Measurements from ENCODE around the gene ABCC1.

DNA sequence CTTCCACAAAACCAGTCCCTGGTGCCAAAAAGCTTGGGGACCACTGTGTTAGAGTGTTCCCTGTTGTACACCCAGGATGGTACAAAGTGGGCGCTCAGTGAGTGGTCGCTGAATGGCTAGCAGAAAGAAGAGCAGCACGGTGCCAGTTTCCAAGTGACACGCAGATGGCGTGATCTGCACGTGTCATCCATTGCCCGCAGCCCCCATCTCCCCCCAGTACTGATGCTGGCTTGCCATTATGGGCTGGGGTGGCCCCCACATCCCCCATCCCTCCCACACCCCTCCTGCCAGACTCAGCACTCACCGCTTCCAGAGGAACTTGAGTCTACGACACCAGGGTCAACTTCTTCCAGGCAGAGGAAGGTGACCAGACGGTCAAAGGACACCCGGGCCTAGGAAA, 237.4 kb downstream of the ABCC1 start:
- TF ChIP-seq, protein P1, sequence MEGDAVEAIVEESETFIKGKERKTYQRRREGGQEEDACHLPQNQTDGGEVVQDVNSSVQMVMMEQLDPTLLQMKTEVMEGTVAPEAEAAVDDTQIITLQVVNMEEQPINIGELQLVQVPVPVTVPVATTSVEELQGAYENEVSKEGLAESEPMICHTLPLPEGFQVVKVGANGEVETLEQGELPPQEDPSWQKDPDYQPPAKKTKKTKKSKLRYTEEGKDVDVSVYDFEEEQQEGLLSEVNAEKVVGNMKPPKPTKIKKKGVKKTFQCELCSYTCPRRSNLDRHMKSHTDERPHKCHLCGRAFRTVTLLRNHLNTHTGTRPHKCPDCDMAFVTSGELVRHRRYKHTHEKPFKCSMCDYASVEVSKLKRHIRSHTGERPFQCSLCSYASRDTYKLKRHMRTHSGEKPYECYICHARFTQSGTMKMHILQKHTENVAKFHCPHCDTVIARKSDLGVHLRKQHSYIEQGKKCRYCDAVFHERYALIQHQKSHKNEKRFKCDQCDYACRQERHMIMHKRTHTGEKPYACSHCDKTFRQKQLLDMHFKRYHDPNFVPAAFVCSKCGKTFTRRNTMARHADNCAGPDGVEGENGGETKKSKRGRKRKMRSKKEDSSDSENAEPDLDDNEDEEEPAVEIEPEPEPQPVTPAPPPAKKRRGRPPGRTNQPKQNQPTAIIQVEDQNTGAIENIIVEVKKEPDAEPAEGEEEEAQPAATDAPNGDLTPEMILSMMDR (IDR thresholded peaks at IDR 0.05) = no peak
- no peak for TF ChIP-seq POLR2A (IDR thresholded peaks at IDR 0.05)
